Inferior parietal cortex (tissue), 1 donor: ENCODE measurements around the gene MRPL14.
"Not testable (repeated sequence)": the region's sequence is repeated elsewhere in the genome, so short reads cannot be mapped to it uniquely, and the experiment has no call there.

Experiments used
- DNase-seq: peaks from one replicate; pipeline ENCODE4 v3.0.0-alpha.2; 2016; ENCODE audit errors: extremely low spot score

Gene MRPL14

DNA sequence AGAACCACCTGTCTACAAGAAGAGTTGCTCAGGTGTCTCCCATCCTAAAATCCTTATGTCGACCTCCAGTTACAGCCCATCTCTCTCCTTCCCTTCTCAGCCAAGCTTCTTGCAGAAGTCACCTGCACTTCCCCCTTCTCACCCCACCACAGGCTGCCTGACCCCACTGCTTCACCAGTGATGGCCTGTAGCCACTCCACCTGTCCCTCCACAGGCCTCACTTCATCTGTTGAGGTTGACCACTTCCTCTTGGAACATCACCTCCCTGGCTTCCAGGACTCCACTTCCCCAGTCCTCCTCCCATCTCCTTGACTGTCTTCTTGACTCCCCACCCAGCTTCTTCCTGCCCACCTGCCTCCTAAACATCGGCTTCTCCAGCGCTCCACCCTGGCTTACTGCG is 25.4 kb downstream of the MRPL14 start:
- DNase-seq: no peak

GRCh38 chr6:44100088-44100550 is 27.1 kb downstream of the MRPL14 start:
- DNase-seq: no peak

- no peak for DNase-seq
Observed at GRCh38 chr6:44099192-44099591, 28.1 kb downstream of the MRPL14 start.

- DNase-seq: no peak
Observed at GRCh38 chr6:44097782-44098317, 29.4 kb downstream of the MRPL14 start.

GRCh38 chr6:44096612-44097011 is 30.6 kb downstream of the MRPL14 start:
- DNase-seq: peak; percentile 89

DNA sequence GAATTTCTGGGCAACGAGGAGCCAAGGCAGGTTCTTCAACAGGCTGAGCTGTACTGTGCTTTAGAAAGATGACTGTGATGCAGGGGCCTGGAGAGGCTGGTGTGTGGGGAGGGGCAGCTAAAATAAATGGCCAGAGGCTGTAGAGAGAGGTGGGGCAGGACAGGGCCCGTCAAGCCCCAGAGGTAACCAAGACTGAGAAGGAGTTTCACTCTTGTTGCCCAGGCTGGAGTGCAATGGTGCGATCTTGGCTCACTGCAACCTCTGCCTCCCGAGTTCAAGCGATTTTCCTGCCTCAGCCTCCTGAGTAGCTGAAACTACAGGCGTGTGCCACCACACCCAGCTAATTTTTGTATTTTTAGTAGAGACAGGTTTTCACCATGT is 32.0 kb downstream of the MRPL14 start:
- not testable (repeated sequence) for DNase-seq

DNA sequence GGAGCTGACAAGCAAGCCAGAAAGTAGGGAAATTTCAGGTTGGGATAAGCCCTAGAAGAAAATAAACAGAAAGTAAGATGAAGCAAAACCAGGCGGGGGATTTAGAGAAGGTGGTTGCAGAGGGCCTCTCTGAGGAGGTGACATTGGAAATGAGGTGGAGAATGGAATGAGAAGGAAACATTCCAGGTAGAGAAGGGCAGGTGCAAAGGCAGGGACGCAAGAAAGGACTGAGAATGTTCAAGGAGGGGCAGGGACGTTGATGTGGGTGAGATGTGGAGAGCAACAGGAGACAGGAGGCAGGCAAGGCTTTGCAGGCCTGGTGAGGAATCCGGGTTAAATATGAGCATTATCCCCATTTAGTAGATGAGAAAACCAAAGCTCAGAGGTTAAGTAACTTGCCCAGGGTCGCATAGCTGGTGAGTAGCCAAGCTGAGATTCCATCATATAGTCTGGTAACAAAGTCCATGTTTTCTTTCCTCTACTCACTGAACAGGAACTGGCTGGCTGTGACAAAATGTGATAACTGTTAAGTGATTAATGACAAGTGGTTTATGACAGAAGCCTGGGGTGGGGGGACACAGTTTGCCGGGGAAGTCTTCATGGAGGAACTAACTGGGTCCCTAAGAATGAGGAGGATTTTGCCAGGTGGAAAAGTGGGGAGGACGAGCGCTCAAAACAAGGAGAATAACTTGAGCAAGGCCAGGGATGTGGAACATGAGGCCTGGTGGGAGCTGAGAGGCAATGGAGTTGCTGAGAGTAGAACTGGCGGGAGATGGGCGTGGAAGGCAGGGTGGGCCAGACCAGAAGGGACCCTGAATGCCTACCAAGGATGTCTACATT is 32.6 kb downstream of the MRPL14 start:
- no peak for DNase-seq

GRCh38 chr6:44093750-44094402 is 33.4 kb downstream of the MRPL14 start:
- no peak for DNase-seq

DNA sequence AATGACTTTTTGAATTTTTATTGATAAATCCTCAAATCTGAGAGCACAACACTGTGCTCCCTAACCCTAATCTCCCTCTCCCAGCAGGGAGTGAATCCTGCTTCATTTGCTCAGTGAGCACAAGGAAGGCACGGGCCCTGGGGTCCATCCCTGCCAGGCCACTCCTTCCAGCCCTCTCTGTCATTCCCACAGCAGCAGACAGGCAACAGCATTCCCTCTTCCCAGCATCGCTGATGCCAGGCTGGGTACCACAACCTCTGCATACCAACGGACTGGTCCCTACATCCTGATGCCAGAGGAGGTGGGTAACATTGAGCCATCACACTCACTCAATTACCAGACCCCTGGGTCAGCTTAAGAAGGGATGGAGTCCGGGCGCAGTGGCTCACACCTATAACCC is 34.2 kb downstream of the MRPL14 start:
- DNase-seq: no peak

GRCh38 chr6:44091981-44092884 is 35.0 kb downstream of the MRPL14 start:
- no peak for DNase-seq

DNA sequence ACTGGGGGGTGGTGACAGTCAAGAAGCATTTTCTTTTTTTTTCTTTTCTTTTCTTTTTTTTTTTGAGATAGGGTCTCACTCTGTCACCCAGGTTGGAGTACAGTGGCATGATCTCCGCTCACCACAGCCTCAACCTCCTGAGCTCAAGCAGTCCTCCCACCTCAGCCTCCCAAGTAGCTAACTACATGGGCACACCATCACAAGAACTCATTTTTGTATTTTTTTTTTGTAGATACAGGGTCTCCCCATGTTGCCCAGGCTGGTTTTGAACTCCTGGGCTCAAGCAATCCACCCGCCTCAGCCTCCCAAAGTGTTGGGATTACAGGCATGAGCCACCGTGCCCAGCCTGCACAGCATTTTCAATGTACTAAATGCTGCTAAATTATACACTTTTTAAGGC is 35.9 kb downstream of the MRPL14 start:
- DNase-seq: not testable (repeated sequence)

- no peak for DNase-seq
Observed at GRCh38 chr6:44090465-44090864, 36.8 kb downstream of the MRPL14 start.

- DNase-seq: no peak
Observed at GRCh38 chr6:44088827-44089590, 38.2 kb downstream of the MRPL14 start.

DNA sequence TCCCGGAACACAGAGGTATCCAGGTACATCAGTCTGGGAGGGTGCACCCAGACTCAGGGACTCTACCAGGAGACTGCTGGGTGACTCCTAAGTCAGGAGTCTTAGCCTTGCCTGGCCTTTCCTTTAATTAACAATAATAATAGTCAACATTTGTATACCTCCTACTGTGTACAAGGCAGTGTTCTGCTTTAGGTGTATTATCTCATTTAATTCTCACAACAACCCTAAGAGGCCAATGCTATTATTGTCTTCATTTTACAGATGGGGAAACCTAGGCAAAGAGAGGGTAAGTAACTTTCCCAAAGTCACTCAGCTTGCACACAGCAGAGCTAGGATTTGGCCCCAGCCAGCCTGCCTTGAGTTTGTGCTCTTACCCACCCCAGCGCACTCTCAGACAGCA is 39.6 kb downstream of the MRPL14 start:
- DNase-seq: no peak

GRCh38 chr6:44086931-44087574 is 40.2 kb downstream of the MRPL14 start:
- no peak for DNase-seq

- no peak for DNase-seq
Observed at GRCh38 chr6:44085219-44085618, 42.0 kb downstream of the MRPL14 start.

DNA sequence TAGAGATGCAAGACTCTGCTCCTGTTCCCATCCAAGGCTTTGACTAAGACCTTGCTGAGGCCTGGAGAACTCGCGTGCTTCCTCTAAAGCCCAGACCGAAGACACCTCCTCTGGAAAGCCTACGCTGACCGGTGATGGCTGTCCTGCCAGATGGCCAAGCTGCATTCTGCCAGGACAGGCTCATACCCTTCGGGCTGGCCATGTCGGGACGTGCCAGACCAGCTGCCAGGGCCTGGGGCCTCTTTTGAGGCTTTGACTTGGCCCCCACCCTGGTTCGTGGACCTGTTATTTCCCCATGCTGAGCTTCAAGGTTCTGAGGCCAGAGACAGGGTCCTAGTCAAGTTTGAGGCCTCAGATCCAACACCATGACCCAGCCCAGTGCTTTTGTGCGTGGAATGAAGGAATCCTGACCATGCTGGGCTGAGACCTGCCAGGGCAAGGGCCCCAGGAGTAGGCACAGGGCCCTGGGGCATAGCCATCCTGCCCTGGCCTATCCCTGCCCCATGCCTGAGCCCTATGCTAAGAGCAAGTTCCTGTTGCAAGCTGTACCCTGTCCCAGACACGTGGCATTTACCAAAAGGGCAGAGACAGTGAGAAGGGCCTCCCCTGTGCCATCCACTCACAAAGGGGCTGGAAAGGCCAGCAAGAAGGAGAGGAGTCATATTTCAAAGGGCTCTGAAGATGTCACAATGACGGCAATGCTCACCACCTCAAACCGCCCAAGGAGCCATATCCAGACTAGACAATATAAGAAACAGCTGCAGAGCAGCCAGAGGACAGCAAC is 42.8 kb downstream of the MRPL14 start:
- no peak for DNase-seq

DNA sequence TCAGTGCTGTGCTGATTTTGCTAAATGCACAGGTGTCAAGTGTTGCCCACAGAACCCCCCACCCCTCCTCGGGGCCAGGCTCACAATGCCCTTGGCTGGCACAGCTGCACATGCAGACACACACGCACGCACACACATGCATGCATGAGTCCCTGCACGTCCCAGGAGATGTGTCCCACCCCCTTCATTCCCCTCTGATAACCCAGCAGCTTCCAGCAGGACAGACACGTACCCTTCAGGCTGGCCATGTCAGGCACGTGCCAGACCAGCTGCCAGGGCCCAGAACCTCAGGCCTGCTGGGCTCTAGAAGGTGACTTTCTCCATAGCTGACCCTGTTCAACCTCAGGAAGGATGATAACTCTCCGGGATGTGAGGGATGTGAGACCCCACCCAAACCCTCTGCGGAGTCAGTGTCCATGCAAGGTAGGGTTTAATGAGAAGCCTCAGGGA is 44.4 kb downstream of the MRPL14 start:
- no peak for DNase-seq

DNA sequence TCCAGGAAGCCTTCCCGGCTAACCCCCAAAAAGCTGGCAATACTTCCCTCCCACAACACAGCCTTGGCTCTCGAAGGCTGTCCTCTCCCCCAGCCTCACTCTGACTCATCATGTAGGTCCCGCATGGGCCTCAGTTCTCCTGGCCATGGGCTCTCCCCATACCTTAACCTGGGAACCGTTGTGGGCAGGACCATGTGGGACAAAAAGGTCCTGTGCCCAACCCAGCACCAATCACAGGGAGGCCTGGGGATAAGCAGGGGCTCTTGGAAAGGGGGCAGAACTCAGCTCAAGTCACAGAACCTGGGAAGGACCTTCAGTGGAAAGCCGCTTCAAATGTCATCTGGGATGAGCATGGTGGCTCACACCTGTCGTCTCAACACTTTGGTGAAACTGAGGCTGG is 45.5 kb downstream of the MRPL14 start:
- DNase-seq: no peak
